AG09319 (cell line): ENCODE data around the gene FBXO24.
"Not testable (repeated sequence)": the region's sequence is repeated elsewhere in the genome, so short reads cannot be mapped to it uniquely, and the experiment has no call there.

Experiments
- DNase-seq: peaks from one replicate; pipeline ENCODE4 v3.0.0-alpha.2; 2010; ENCODE audit warnings: low read depth; ENCODE audit errors: extremely low read depth
- TF ChIP-seq, protein P1 (sequence below): IDR thresholded peaks from 2 replicates; pipeline ENCODE4 v1.5.1; 2011; ENCODE audit warnings: low read depth, mild to moderate bottlenecking, inconsistent platforms, low read length, moderate library complexity

Gene FBXO24

DNA sequence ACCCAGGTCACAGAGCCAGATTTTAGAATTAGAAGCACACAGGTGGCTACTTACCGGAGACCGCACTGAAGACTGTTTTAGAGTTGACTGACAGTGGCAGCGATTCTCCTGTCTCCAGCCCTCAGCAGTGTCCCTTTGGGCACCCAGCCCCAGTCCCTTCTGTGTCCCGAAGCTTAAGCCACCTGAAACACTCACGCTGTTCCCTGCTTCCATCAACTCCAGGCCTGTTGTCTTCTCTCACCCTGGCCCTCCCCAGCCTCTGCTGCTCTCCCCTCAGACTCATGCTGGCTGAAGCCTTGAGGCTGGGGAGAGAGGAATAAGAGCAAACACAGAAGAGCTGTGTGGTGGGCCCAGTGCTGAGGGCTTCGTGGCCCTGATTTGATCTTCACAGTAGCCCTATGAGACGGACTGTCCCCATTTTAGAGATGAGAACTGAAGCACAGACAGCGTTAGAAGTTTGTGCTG, 23.0 kb upstream of the FBXO24 start:
- DNase-seq, result no peak
- TF ChIP-seq, protein P1, sequence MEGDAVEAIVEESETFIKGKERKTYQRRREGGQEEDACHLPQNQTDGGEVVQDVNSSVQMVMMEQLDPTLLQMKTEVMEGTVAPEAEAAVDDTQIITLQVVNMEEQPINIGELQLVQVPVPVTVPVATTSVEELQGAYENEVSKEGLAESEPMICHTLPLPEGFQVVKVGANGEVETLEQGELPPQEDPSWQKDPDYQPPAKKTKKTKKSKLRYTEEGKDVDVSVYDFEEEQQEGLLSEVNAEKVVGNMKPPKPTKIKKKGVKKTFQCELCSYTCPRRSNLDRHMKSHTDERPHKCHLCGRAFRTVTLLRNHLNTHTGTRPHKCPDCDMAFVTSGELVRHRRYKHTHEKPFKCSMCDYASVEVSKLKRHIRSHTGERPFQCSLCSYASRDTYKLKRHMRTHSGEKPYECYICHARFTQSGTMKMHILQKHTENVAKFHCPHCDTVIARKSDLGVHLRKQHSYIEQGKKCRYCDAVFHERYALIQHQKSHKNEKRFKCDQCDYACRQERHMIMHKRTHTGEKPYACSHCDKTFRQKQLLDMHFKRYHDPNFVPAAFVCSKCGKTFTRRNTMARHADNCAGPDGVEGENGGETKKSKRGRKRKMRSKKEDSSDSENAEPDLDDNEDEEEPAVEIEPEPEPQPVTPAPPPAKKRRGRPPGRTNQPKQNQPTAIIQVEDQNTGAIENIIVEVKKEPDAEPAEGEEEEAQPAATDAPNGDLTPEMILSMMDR, result no peak

DNA sequence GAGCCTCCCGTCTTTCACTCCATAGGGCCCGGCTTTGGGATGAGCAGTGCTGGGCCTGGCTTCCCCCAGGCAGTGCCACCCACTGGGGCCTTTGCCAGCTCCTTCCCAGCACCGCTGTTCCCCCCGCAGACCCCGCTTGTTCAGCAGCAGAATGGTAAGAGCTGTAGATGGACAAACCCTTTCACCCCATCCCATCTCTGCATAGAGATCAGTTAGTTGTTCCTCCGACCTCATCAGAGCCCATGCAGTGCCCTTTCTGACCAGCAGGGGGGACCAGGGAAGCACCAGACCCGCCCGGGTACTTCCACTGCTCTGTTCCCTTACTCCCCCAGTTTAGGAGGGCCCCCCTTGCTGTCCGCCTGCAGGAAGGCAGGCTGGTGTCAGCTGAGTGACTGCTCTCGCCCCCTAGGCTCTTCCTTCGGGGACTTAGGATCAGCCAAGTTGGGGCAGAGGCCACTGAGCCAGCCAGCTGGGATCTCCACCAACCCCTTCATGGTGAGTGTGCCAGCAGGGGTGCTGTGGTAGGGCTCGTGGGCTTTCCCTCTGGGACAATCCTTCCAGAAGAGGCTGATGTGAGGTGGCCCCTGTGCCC, 22.2 kb upstream of the FBXO24 start:
- TF ChIP-seq, protein P1, result peak; percentile 96
- DNase-seq, result peak; percentile 41

- not testable (repeated sequence) for DNase-seq
Measured at GRCh38 chr7:100564405-100564804, 21.7 kb upstream of the FBXO24 start.

DNA sequence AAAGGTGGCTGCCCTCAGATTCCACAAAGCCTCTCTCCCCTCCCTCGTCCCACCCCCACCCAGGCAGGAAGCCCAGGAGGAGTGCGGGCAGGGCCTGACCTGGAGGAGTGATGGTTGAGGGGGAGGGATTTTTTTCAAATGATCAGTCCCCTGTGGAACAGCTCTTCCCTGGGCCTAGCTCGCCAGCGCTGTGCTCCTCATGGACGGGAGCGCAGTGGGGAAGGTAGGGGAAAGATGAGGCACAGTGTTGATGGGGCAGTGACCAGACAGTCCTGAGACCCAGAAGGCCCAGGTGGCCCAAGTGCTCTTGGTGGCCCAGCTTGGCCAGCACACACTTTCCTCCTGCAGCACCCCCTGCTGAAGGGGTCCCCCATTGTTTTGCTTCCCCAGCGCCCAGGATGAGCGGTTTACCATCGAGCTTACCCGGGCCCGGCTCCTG, 21.0 kb upstream of the FBXO24 start:
- TF ChIP-seq, protein P1, result no peak
- no peak for DNase-seq

- TF ChIP-seq, protein P1, result no peak
- DNase-seq, result no peak
Measured at GRCh38 chr7:100566018-100566531, 20.1 kb upstream of the FBXO24 start.

DNA sequence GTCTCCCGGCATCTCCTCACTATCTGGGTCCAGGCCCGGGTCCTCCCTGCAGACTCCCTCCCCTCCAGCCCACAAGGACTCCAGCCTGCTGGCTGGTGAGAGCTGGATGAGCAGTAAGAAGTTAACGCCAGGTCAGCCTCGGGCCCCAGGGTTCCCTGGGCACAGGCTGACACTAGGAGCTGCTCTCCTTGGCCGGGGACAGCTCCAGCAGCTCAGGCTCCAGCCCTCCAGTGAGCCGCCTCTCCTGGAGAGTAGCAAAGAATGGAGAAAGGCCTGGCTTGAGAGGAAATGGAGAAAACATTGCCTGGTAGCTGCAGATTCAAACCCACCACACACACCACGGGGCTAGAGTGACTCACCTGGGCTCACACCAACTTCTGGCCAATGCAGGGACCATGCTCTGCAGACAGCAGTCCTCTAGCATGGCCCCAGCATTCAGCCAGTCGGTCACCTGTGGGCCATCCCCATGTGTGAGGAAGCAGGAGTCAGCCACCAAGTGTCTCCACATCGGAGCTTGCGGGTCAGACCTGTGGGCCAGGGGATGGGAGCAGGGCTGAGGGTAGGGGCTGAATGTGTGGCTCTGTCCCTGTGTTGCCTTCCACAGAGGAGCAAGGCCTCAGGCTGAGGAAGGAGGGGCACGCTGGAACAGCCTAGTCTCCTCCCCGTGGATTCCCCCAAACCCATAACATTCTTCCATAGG, 18.9 kb upstream of the FBXO24 start:
- no peak for DNase-seq
- TF ChIP-seq, protein P1, result no peak

- TF ChIP-seq, protein P1, result no peak
- no peak for DNase-seq
Measured at GRCh38 chr7:100567751-100568175, 18.4 kb upstream of the FBXO24 start.
